DMS53 treated with DMSO at 0.1 percent for 48 hours (cell line): ENCODE measurements around the gene SMARCB1.

Experiments
- DNase-seq: peaks from one replicate; lab custom pipeline; 2025; ENCODE audit not compliant: unreplicated experiment; lab: John Stamatoyannopoulos, UW

The SMARCB1 gene

DNA sequence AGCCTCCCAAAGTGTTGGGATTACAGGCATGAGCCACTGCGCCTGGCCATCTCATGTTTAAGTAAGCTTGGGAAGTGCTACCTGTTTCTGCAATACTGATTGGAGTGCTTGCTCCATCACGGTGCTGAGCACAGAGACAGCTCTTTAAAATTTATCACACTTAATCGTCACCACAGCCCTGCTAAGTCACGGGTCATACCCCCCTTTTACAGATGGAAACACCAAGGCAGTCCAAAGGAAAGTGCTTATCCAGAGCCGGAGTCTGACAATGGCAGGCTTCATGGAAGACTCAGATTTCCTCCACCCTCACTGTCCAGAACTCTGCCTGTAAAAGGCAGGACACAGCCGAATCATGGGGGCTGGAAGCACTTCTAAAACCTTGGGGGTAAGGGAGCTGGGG lies 26.7 kb upstream of the SMARCB1 start:
- no peak for DNase-seq

GRCh38 chr22:23762842-23763578 lies 23.8 kb upstream of the SMARCB1 start, which contains the start of gene C22orf15:
C22orf15 (plus strand) TSS chr22:23762990; CDS start chr22:23763307, 317 bp downstream.
- no peak for DNase-seq

GRCh38 chr22:23763579-23763945 lies 23.2 kb upstream of the SMARCB1 start:
- DNase-seq, result no peak

GRCh38 chr22:23763954-23764353 lies 22.8 kb upstream of the SMARCB1 start:
- DNase-seq, result no peak

- DNase-seq, result no peak
Observed at GRCh38 chr22:23764899-23765881, 21.6 kb upstream of the SMARCB1 start.

DNA sequence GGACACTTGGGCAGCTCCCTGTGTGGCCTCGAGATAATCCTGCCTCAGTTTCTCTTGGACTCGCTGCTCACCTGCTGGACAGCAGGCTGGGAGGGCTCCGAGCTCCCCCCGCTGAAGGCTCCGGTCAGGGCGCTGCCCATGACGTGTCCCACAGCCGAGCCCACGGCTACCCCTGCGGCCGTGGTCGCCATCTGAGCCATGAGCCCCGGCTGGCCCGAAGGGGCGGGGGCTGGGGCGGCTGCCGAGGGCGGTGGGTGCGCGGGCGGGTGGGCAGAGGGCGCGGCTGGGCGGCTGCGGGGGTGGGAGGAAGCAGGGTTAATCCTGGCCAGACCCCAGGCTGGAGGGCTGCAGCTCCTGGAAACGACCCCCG lies 19.5 kb upstream of the SMARCB1 start:
- no peak for DNase-seq

DNA sequence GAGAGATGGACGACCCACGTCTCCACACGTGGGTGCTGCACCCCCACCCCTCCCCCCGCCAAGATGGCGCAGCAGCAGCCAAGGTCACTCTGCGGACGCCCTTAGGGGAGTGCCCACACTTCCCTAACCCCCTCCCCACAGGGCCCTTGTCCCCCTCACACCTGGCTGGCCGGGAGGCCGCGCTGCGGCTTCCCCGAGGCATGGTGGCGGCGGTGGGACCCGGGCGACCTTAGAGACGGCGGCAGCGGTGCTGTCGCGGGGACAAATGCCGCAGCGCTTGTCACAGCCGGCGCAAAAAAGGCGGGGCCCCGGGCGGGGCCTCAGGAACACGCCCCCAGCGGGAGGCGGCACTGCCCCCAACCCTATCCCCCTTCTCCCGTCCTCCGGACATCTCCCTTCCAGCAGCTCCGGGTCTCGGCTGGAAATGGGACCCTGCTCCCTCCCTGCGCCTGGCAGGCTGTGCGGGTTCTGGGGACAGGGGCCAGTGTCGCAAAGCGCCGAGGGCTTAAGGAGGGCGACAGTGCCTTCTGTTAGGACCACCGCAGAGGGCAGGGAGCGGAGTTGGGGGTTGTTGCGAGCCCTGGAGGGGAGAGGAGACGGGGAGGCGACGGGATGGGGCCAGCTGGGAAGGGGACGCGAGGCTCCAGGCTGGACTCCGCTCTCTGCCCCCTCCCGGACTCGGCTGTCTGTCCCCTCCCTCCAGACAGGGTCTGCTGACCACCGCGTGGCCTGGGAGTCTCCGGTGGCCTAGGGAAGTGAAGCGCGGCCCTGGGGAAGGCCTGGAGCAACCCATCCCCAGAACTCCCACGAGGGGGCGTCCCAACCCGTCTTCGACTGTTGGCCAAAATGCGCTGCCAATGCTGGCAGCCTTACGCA lies 18.9 kb upstream of the SMARCB1 start, which contains the start of gene CHCHD10:
Gene CHCHD10, minus strand, starts transcription at position 300 of the 876 bp plus-strand sequence. Its CDS starts 98 bp downstream, at position 202.
- DNase-seq, result peak; percentile 9

GRCh38 chr22:23769321-23769965 lies 17.3 kb upstream of the SMARCB1 start:
- DNase-seq, result no peak

DNA sequence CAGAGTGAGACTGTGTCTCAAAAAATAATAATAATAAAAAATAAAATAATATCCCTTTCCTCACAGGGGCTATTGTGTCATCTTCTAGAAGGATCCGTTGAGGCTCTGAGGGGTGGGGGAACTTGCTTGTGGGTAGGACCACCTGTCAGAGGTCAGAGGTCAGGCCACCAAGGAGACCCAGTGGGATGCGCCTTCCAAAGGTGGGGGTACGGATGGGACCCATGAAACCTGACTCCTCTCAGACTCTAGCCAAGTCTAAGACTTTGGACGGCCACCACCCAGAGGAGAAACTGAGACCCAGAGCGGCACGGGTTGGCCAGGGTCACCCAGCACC lies 14.5 kb upstream of the SMARCB1 start:
- no peak for DNase-seq

DNA sequence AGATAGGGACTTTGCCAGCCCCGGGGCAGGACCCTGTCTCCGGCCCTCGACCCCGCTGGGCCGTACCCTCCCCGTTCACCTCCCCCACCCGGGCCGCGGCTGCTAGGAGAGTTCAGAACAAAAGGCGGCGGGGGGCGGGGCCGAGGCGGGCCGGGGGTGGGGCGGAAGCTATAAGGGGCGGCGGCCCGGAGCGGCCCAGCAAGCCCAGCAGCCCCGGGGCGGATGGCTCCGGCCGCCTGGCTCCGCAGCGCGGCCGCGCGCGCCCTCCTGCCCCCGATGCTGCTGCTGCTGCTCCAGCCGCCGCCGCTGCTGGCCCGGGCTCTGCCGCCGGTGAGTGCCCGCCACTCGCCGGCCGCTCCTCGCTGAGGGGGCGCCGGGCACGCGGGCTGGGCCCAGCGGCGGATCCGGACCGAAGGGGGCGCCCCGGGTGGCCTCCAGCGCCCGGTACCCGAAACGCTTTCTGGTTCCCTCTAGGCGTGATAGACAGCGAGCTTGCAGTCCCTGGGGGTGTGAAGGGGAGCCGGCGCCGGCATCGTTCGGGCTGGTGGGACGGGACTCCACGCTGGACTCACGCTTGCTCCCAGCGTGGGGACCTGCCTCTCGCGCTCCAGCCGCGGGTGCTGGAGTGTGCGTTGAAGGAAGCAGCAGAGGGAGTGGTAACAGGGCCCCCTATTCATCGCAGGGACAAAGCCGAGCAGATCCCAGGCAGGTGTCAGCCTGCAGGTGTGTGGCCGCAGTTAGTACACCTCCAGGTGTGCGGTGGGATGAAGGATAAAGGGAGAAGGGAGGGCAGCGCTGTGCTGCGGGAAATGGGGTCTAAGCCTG lies 13.9 kb upstream of the SMARCB1 start, which contains the start of gene MMP11:
Gene MMP11, plus strand, starts transcription at position 201 of the 825 bp plus-strand sequence. Its CDS starts 22 bp downstream, at position 223.
- DNase-seq, result no peak

GRCh38 chr22:23773483-23774113 lies 13.2 kb upstream of the SMARCB1 start:
- no peak for DNase-seq

DNA sequence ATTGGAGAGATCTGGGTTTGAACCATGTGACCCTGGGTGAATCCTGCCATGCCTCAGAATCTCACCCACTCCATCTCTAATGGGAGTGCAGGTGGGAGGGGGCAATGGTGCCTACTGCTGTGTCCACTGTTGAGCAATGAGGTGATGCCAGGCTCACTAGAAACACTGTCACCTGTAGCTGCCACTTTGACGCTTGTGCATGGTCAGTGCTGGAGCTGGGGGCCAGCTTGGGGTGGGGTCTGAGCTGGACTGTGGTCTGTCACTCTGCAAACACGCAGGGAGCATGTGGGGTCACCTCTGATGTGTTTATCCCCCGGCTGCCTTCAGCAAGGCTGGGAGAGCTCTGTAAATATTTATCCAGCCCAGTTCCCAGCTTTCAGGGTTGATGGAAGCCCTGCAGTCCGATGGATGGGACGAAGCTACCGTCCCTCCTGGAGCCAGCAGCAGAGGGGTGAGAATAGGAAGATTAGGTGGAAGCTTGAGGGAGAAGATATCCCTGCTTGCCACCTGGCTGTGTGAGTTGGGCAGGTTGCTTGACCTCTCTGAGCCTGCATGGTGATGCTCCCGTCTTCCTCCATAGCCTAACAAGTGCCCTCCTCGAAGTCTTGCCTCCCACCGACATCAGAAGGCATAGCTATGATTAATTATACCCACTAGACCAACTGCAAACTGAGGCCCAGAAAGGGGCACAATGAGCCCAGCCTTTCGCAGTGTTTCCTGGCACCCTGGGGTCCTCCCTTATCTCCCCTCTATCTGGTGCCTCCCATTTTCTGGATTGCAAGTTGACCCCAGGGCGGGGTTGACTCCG lies 12.4 kb upstream of the SMARCB1 start:
- DNase-seq, result no peak

GRCh38 chr22:23774922-23775436 lies 11.8 kb upstream of the SMARCB1 start:
- DNase-seq, result no peak

DNA sequence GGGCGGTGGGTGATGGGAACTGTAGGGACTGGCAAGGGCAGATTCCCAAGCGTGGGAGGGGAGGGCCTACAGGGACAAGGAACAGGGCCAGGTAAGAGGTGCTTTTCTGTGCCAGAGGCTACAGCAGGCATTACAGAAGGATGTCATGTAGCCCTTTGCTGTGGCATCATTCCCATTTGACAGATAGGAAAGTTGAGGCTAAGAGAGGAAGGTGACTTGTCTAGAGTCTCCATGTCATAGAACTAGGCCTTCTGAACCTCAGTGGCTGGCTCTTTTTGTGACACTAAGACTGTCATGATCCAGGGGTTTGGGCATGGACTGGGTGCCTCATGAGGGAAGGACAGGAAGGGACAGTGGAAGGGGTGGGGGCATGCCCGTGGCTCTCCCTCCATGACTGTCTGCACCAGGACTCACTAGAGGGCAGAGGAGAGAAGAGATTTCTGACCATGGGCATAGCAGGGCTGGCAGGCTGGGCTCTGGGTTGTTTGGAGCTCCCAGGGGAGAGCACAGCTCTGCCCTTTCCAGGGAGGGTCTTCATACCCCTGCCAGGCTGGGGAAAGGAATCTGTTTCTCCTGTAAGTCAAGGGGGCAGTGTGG lies 10.9 kb upstream of the SMARCB1 start:
- no peak for DNase-seq

DNA sequence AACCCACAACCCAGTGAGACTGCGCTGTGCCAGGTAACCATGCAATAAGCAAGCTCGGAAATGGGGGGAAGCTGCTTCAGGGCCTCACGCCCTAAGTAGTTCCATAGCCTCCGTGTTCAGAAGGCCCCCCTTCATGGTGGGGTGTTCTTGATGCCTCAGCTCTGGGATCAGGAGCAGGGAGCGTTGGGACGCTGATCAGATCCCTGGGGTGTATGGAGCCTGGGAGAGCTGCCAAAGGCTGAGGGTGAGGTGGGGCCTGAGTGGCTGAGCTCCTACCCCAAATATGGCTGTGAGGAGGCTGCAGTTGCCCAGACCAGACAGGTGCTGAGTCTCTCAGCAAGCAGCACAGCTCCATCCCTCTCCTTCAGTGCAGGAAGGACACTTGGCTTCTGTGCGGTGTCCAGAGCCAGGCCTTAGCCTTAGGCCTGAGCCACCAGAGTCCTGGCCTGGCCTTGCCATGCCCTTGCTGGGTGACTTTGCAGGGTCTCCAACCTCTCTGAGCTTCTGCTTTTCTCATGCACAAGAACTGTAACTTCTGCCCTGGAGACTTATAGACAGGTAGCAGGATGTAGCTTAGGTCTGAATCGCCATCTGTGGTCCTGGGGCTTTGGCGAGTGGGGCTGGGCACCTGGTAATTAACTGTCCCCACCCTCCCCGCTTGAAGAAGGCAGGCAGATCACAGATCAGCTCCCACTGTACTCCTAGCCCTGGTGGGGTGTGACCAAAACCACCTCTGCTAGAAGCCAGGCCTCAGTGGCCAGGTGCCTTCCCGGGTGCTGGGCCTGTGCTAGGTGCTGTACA lies 8.8 kb upstream of the SMARCB1 start:
- no peak for DNase-seq

DNA sequence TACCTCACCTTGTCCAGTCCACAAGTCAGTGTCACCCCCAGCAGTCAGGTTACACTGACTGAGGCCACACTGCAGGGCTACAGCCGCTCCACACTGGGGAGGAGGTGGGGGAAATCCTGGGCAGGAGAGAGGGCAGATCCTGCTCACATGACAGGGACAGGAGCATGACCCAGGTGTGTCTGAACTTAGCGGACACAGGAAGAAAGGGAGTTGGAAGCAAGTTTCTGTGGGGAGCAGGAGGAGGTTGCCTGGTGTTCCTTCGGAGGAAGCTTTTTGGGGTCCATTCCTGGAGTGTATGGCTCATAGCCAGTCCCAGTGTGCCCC lies 8.2 kb upstream of the SMARCB1 start:
- no peak for DNase-seq

- no peak for DNase-seq
Observed at GRCh38 chr22:23779083-23779482, 7.7 kb upstream of the SMARCB1 start.
